ENCODE measurements around the gene ROR1.

ROR1 gene

DNA sequence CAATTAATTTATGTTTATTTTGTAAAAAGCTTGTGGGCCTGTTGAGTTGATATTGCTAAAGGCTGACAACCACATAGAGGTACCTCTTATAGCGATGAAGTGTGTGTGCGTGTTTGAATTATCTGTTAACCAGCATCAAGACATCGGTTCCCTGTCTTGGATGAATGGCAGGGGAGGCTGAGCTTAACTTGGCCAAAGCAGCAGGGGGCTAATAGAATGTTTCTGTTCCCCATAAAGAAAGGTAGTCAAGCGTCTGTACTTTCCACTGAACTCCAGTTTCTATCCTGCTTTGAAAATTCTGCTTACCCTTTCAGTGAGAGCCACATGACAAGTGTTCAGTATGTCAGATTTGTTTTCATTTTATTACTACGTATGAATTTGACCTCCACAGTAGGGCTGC is 63.0 kb downstream of the ROR1 start:
- no peak for DNase-seq (ENCODE audit: low read depth)
- no peak overlapping the region for H3K4me3 ChIP-seq (ENCODE audit: low read depth, low read length)
- TF ChIP-seq CTCF (conservative IDR thresholded peaks at IDR 0.05; ENCODE audit: low read depth, low read length) = no peak

DNA sequence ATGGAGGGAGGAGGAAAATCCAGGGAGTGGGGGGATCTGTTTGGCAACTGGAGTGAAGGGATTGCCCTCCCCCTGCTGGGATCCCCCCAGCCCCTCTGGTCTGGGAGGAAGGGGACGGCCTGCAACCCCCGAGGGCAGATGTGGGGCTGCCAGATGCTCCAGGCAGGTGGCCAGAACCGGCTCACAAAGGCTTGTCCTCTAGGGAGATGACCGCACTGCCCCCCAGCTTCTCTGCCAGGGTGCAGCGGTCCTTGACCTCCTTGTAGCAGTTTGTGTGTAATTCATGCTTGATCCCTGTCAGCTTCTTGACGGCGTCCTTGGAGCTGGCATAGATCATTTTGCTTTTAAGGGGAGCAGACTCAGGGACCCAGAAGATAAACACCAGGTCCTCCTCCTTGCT is 69.2 kb downstream of the ROR1 start:
- no peak for TF ChIP-seq CTCF (conservative IDR thresholded peaks at IDR 0.05; ENCODE audit: low read depth, low read length)
- H3K4me3 ChIP-seq (ENCODE audit: low read depth, low read length) = no peak overlapping the region
- no peak for DNase-seq (ENCODE audit: low read depth)

GRCh38 chr1:63843884-63844283 is 70.1 kb downstream of the ROR1 start:
- no peak overlapping the region for H3K4me3 ChIP-seq (ENCODE audit: low read depth, low read length)
- no peak for DNase-seq (ENCODE audit: low read depth)
- no peak for TF ChIP-seq CTCF (conservative IDR thresholded peaks at IDR 0.05; ENCODE audit: low read depth, low read length)

DNA sequence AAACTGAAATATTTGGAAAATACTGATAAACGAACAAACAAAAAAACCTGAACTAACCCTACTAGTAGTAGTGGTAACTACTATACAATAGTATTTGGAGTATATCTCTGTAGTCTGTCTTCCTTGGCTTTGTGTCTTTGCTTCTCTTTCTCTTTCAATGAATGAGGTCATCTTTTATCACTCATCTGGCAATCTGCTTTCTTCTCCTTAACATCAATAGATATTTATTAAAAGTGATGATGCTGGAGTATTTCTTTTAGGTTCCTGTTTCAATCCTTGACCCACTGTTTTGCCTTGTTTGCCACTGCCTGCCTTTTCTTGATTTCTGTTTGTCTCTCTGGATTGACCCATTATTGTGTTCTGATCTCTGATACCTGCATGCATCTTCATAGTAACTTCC is 71.5 kb downstream of the ROR1 start:
- TF ChIP-seq CTCF (conservative IDR thresholded peaks at IDR 0.05; ENCODE audit: low read depth, low read length) = no peak
- no peak for DNase-seq (ENCODE audit: low read depth)
- H3K4me3 ChIP-seq (ENCODE audit: low read depth, low read length) = no peak overlapping the region

- peak; percentile 3 for TF ChIP-seq CTCF (conservative IDR thresholded peaks at IDR 0.05; ENCODE audit: low read depth, low read length)
- DNase-seq (ENCODE audit: low read depth) = no peak
Observed at GRCh38 chr1:63847308-63847910, 73.6 kb downstream of the ROR1 start.

DNA sequence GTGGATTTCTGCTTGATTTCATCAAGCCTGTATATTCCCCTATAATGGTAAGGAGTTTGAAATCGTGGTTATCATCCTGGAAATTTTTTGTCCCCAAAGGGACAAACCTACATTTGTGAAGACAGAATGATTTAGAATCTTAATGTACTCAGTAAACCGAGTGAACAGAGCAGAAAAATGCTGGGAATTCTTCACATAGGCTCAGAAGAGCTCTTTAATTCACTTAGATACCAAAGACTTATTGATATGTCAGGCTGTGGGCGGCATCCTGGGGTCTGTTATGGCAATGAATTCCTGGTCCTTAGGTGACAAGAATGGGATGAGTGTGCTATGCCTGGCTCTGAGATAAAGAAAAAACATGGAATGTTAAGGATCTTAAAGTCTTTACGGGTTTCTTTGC is 74.9 kb downstream of the ROR1 start:
- no peak for TF ChIP-seq CTCF (conservative IDR thresholded peaks at IDR 0.05; ENCODE audit: low read depth, low read length)
- H3K4me3 ChIP-seq (ENCODE audit: low read depth, low read length) = no peak overlapping the region
- DNase-seq (ENCODE audit: low read depth) = no peak

More at GRCh38 chr1:63847308-63847910, 73.6 kb downstream of the ROR1 start:
- H3K4me3 ChIP-seq (ENCODE audit: low read depth, low read length) = no peak overlapping the region

GRCh38 chr1:63849149-63849548 is 75.3 kb downstream of the ROR1 start:
- no peak for TF ChIP-seq CTCF (conservative IDR thresholded peaks at IDR 0.05; ENCODE audit: low read depth, low read length)
- no peak overlapping the region for H3K4me3 ChIP-seq (ENCODE audit: low read depth, low read length)
- no peak for DNase-seq (ENCODE audit: low read depth)

Measured in choroid plexus epithelial cell (primary cell).